ENCODE results near the gene GPC6.

Gene GPC6

DNA sequence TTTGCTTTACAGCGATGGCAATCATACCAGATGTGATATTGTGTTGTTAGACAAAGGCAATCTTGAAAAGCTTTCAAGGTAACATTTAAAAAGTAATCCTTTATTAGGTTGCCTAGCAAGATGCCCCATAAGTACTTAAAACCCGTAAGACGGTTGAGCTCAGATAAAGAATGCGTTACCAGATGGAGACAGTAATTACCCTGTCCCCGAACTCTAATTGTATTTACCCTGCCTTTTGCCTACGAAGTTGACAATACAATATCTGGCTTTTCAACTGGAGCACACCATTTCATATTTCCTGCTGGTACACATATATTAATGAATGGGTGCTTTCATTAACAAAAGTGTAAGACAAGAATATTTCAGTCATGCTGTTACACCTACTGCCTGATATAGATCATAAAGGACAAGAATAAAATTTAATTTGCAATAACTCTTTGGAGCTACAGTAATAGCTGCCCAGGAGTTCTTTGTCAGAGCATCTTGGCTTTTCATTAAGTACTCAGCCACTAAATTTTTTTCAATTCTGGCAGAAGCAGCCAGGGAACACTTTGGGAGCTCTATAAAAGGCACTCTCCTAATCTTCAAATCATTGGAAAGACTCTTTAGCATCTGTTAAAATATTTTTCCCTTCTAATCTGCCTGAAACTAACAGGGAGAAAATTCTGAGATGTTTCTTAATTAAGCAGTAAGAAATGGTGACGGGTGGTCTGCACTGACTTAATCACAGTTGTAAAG, 1189.1 kb downstream of the GPC6 start:
- in situ Hi-C loops (cut with MboI; ENCODE audit: low pct_unique_long_range_greater_than_20kb, low sequenced_read_pairs, unreplicated experiment) = no loop called here
- no peak for DNase-seq (ENCODE audit: low spot score)
- TF ChIP-seq CTCF (IDR thresholded peaks at IDR 0.05; ENCODE audit: extremely low read depth, insufficient read depth, missing control alignments) = no peak

- peak; percentile 34 for TF ChIP-seq CTCF (IDR thresholded peaks at IDR 0.05; ENCODE audit: extremely low read depth, insufficient read depth, missing control alignments)
- no peak for DNase-seq (ENCODE audit: low spot score)
- in situ Hi-C loops (cut with MboI; ENCODE audit: low pct_unique_long_range_greater_than_20kb, low sequenced_read_pairs, unreplicated experiment) = no loop called here
These were observed 1190.0 kb downstream of the GPC6 start for GRCh38 chr13:94416454-94417080.

DNA sequence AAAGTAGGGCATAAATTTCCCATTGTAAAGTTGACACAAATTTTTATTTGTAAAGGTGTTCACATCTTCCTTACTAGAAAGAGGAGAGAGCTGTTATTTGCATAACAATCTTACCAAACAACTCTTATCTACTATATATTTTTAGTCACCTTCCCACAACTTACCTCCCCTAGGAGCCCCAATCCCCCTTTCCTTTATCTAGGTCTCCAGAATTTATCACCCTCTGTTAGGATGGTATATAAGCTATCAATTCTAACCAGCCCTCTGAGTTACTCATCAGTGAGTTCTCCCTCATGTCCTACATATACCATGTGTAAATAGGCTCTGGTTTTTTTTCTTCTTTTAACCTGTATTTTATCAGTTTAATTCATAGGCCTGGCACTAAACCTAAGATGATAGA, 1190.7 kb downstream of the GPC6 start:
- no peak for TF ChIP-seq CTCF (IDR thresholded peaks at IDR 0.05; ENCODE audit: extremely low read depth, insufficient read depth, missing control alignments)
- in situ Hi-C loops (cut with MboI; ENCODE audit: low pct_unique_long_range_greater_than_20kb, low sequenced_read_pairs, unreplicated experiment) = no loop called here
- DNase-seq (ENCODE audit: low spot score) = no peak

GRCh38 chr13:94419304-94419924, 1192.8 kb downstream of the GPC6 start:
- in situ Hi-C loops (cut with MboI; ENCODE audit: low pct_unique_long_range_greater_than_20kb, low sequenced_read_pairs, unreplicated experiment) = no loop called here
- DNase-seq (ENCODE audit: low spot score) = no peak
- no peak for TF ChIP-seq CTCF (IDR thresholded peaks at IDR 0.05; ENCODE audit: extremely low read depth, insufficient read depth, missing control alignments)

- no peak for TF ChIP-seq CTCF (IDR thresholded peaks at IDR 0.05; ENCODE audit: extremely low read depth, insufficient read depth, missing control alignments)
- DNase-seq (ENCODE audit: low spot score) = no peak
- in situ Hi-C loops (cut with MboI; ENCODE audit: low pct_unique_long_range_greater_than_20kb, low sequenced_read_pairs, unreplicated experiment) = no loop called here
These were observed 1193.3 kb downstream of the GPC6 start for GRCh38 chr13:94419925-94420305.

DNA sequence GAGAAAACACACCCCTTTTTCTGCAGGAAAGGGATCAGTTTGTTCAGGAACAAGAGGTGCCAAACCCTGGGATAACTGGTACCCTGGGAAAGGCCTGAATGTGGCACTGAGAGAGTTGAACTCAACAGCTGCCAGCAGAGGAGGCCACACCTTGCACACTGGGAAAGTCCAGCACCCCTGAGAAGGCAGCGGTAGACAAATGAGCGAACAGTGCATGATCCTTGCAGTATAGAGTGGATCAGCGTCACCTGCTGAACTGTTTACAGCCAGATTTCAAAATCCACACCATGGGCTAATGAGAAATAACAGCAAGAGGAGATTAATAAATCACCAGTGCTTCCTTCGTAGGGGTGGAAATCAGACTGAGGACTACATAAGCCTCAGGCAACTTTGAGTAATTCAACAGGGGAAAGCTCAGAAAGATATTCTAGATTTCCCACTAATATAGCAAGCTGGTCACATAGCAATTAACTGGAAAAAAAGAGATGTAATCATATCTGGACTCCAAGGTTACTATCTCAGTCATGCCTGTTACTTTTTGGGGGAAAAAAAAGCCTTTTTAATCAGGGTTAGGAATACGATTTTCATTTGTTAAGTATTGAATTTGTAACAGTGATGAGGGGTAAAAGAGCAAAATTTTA, 1200.8 kb downstream of the GPC6 start:
- TF ChIP-seq CTCF (IDR thresholded peaks at IDR 0.05; ENCODE audit: extremely low read depth, insufficient read depth, missing control alignments) = no peak
- DNase-seq (ENCODE audit: low spot score) = no peak
- in situ Hi-C loops (cut with MboI; ENCODE audit: low pct_unique_long_range_greater_than_20kb, low sequenced_read_pairs, unreplicated experiment) = no loop called here
